Endothelial cell of umbilical vein (primary cell): ENCODE data around the gene TBPL1. TPM values are rescaled to one million over a fixed set of nuclear protein-coding genes. Genes with fewer than 3 reads are reported as not detected.

Source experiments
- BruUV-seq: library from RNA; stranded (reverse); fragments of 400-500 nt; replicated peaks from 2 replicates; lab custom pipeline; 2021; lab: Mats Ljungman, UMichigan
- CTCF ChIA-PET: fragments of 300-600, 350-600 bp; sonication (Branson Sonifier 250); formaldehyde crosslinking; loops from one replicate; lab custom pipeline; 2021; ENCODE audit warnings: antibody characterized with exemption, inconsistent platforms; lab: Charles Lee
- POLR2A ChIA-PET: fragments of 300-600, 350-600 bp; sonication (Branson Sonifier 250); formaldehyde crosslinking; loops from one replicate; lab custom pipeline; 2021; ENCODE audit warnings: antibody characterized with exemption, inconsistent platforms; lab: Charles Lee
- DNase-seq: peaks from one replicate; pipeline ENCODE4 v3.0.0-alpha.2; 2011; ENCODE audit warnings: low read depth, low spot score
- FAIRE-seq: peaks from 2 replicates; lab custom pipeline; 2011; peaks lifted over from hg19 to GRCh38; lab: Jason Lieb, UNC
- H2AFZ ChIP-seq: 2 replicates; pipeline ENCODE4 v1.6.0; 2012; ENCODE audit warnings: low read depth, low read length, control low read depth, inconsistent platforms
- H3K27ac ChIP-seq: 2 replicates; pipeline ENCODE4 v1.5.1; 2011; ENCODE audit warnings: low read depth, mild to moderate bottlenecking, control low read depth, low read length, moderate library complexity; ENCODE audit not compliant: insufficient read depth
- H3K27me3 ChIP-seq, 2 experiments: 2 replicates each; pipeline versions ENCODE4 v1.6.0 to v1.6.1; 2011; ENCODE audit warnings: low read length in 2 of 2, mixed read lengths in 1 of 2; ENCODE audit not compliant: control insufficient read depth in 2 of 2, insufficient read depth in 2 of 2
- H3K36me3 ChIP-seq, 2 experiments: 2 replicates in 1 of 2; 3 replicates in 1 of 2; pipeline ENCODE4 v1.5.1; 2011; ENCODE audit warnings: low read length in 2 of 2, mild to moderate bottlenecking in 1 of 2, moderate library complexity in 1 of 2; ENCODE audit not compliant: control insufficient read depth in 2 of 2, insufficient read depth in 2 of 2; ENCODE audit errors: extremely low read depth in 1 of 2
- H3K4me1 ChIP-seq: 3 replicates; pipeline ENCODE4 v1.5.1; 2011; ENCODE audit warnings: mild to moderate bottlenecking, low read length; ENCODE audit not compliant: control insufficient read depth, insufficient read depth; ENCODE audit errors: extremely low read depth
- H3K4me2 ChIP-seq: 2 replicates; pipeline ENCODE4 v1.6.1; 2011; ENCODE audit warnings: low read length, control low read depth, mixed read lengths; ENCODE audit not compliant: insufficient read depth
- H3K4me3 ChIP-seq, 3 experiments: fragments of 200-600 bp in 1 of 3; sonication (generic), shearing (Covaris generic) in 1 of 3; replicated peaks in 1 of 3; 2 replicates each; pipeline ENCODE4 v1.5.1; 2011 to 2016; ENCODE audit warnings: control low read depth in 3 of 3, low read length in 3 of 3, mild to moderate bottlenecking in 2 of 3, inconsistent platforms in 1 of 3, low read depth in 1 of 3, moderate library complexity in 1 of 3; ENCODE audit not compliant: insufficient read depth in 1 of 3
- H3K79me2 ChIP-seq: 2 replicates; pipeline ENCODE4 v1.6.0; 2012; ENCODE audit warnings: low read length, inconsistent platforms; ENCODE audit not compliant: control insufficient read depth, insufficient read depth
- H3K9ac ChIP-seq: replicated peaks from 2 replicates; pipeline ENCODE3; 2011; ENCODE audit warnings: low read length, control low read depth; ENCODE audit not compliant: insufficient read depth; ENCODE audit errors: extremely low read depth
- H3K9me1 ChIP-seq: replicated peaks from 3 replicates; pipeline ENCODE4 v1.6.0; 2011; ENCODE audit warnings: mild to moderate bottlenecking, low read length; ENCODE audit not compliant: control insufficient read depth, insufficient read depth; ENCODE audit errors: extremely low read depth
- H3K9me3 ChIP-seq: replicated peaks from 2 replicates; pipeline ENCODE4 v1.5.1; 2012; ENCODE audit warnings: low read length, inconsistent platforms; ENCODE audit not compliant: control insufficient read depth, insufficient read depth
- H4K20me1 ChIP-seq: replicated peaks from 2 replicates; pipeline ENCODE3; 2011; ENCODE audit warnings: mild to moderate bottlenecking, low read length; ENCODE audit not compliant: control insufficient read depth, insufficient read depth; ENCODE audit errors: extremely low read depth
- EZH2 ChIP-seq: IDR thresholded peaks from 2 replicates; pipeline ENCODE4 v1.6.1; 2012; ENCODE audit warnings: borderline replicate concordance, low read depth, mild to moderate bottlenecking, moderate library complexity, low read length, inconsistent platforms; ENCODE audit not compliant: severe bottlenecking
- FOS ChIP-seq: IDR thresholded peaks from 2 replicates; pipeline ENCODE4 v1.6.1; 2011; ENCODE audit warnings: mild to moderate bottlenecking, low read length, moderate library complexity, borderline replicate concordance; ENCODE audit not compliant: insufficient read depth
- GATA2 ChIP-seq: IDR thresholded peaks from 2 replicates; pipeline ENCODE4 v1.7.0; 2011; ENCODE audit warnings: low read depth, mild to moderate bottlenecking, moderate library complexity, mixed read lengths, low read length; ENCODE audit not compliant: insufficient read length, insufficient read depth
- JUN ChIP-seq: IDR thresholded peaks from 2 replicates; pipeline ENCODE4 v1.6.1; 2011; ENCODE audit warnings: borderline replicate concordance, low read depth; ENCODE audit not compliant: insufficient read length, insufficient read depth
- MYC ChIP-seq: IDR thresholded peaks from one replicate; pipeline ENCODE4 v1.6.1; 2011; ENCODE audit warnings: mild to moderate bottlenecking, low read depth, low read length
- POLR2A ChIP-seq: IDR thresholded peaks from 2 replicates; pipeline ENCODE4 v1.6.1; 2012; ENCODE audit warnings: low read depth, mild to moderate bottlenecking, control low read depth, low read length
- POLR2AphosphoS5 ChIP-seq: IDR thresholded peaks from 2 replicates; pipeline ENCODE4 v1.6.1; 2012; ENCODE audit warnings: low read depth, mild to moderate bottlenecking, control low read depth, low read length, moderate library complexity; ENCODE audit not compliant: insufficient read depth
- dilution Hi-C: fragments of 300-500 bp; cut with MboI; formaldehyde crosslinking; loops from one replicate; pipeline ENCODE4 v1.15.0; 2019; ENCODE audit warnings: low sequenced_read_pairs; ENCODE audit not compliant: extremely low pct_ligation_motif_present
- intact Hi-C: fragments of 100-400 bp; cut with micrococcal nuclease; formaldehyde crosslinking; loops from one replicate; pipeline ENCODE4 v1.10.0; 2022
- polyA plus RNA-seq, 4 experiments: library from polyadenylated mRNA; depleted of rRNA in 3 of 4; stranded (reverse) in 3 of 4; unstranded in 1 of 4; fragments of >200 nt; gene quantifications; 2 replicates each; pipeline versions ENCODE4 v1.2.1 to v1.2.3, GENCODE V29; 2011 to 2012; ENCODE audit warnings: missing spikeins in 1 of 4
- total RNA-seq: library from RNA; stranded (reverse); gene quantifications from 2 replicates; pipeline ENCODE4 v1.2.3, GENCODE V29; 2021
- TF ChIP-seq, protein P1 (sequence below): IDR thresholded peaks from 2 replicates; pipeline ENCODE4 v1.6.1; 2011; ENCODE audit not compliant: insufficient read depth, insufficient read length
- TF ChIP-seq, protein P2 (sequence below), 2 donors: IDR thresholded peaks; 1 replicate in 1 of 2; 2 replicates in 1 of 2; pipeline ENCODE4 v1.5.1; 2011; ENCODE audit warnings: low read length in 2 of 2, mild to moderate bottlenecking in 2 of 2, moderate library complexity in 2 of 2, control low read depth in 1 of 2, inconsistent platforms in 1 of 2, low read depth in 1 of 2; ENCODE audit not compliant: insufficient read depth in 1 of 2; ENCODE audit errors: extremely low read depth in 1 of 2

Gene TBPL1
- total and polyA plus RNA-seq, 2 donors (not counting 3 experiments of a cell fraction or from before 2014, with no cell fraction given), result 19.6 to 31.2 TPM

DNA sequence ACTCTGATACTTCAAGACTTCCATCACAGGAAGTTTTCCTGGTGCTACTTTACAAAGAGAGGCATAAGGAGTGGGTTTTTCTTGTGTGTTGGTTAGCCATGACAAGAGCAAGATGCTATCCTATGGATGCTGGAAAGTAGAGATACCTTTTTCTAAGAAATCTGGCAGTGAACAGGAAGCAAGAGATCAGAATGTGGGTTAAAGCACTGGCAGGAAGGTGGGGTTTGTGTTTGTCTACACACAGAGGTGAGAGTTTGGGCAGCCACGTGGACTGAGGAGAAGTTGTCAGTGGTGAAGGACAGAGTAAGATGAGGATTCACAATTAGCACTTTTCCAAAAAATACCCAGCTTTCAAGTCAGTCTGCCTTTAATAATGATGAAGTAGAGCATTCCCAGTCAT is 81.5 kb downstream of the TBPL1 start:
- no peaks in the 10 kb centered on the region for H4K20me1 ChIP-seq
- dilution Hi-C loops (no loop called here), intact Hi-C loops (no loop called here)
- no TSS peak for BruUV-seq
- H3K9ac ChIP-seq, result no peak overlapping the region
- ChIA-PET CTCF (no interaction called here), POLR2A (no interaction called here)
- no peak overlapping the region for H3K4me2 ChIP-seq
- H3K9me3 ChIP-seq, result no peaks in the 10 kb centered on the region
- H3K4me1 ChIP-seq, result peaks cover 7% of the 10 kb centered on the region
- TF ChIP-seq, protein P1, sequence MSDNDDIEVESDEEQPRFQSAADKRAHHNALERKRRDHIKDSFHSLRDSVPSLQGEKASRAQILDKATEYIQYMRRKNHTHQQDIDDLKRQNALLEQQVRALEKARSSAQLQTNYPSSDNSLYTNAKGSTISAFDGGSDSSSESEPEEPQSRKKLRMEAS, result no peak
- TF ChIP-seq POLR2AphosphoS5 (no peak), JUN (no peak), MYC (no peak), GATA2 (no peak), POLR2A (no peak)
- FAIRE-seq (no peak), DNase-seq (no peak)
- H3K4me3 ChIP-seq, result no peak overlapping the region
- H3K36me3 ChIP-seq, result no peaks in the 10 kb centered on the region
- no peak overlapping the region for H3K27ac ChIP-seq
- H3K9me1 ChIP-seq, result no peaks in the 10 kb centered on the region
- no peaks in the 10 kb centered on the region for H3K79me2 ChIP-seq
- H3K27me3 ChIP-seq, result peaks cover 0 to 3% of the 10 kb centered on the region in 2 experiments
- no peak overlapping the region for H2AFZ ChIP-seq

DNA sequence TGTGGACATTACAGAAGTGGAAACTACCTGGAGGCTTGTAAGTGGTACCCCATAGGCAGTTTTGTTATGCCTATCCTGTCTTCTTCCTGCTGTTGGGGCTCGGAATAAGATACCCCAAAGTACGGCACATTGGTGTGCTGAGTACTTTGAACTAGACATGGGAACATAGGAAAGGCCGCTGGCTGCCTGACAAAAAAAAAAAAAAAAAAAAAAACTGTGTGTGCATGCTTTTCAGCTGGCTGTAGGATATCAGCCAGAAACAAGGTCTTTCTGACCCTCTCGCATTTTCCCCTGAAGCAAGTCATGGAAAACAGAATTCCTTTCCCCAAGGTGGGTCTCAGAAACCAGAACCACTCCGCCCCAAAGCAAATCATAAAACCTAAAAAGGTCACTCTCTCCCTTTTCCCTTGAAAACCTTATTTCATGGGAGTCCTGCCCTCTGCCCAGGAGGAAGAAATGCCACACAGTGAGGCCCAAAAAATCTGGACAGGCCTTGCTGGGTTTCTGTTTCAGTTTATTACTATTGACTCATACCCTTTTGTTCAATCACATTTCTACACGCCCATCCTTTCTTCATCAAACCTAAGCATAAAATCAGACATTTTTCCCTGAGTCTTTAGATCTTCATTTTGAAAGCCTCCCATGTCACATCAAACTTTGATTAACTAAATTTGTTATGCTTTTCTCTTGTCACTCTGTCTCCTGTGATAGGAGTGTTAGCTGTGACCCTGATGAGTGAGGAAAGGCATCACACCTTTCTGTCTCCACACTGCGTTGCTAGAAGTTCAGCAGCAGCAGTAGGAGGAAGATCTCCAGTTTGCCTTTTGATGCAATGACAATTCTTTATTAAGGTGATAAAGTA is 82.2 kb downstream of the TBPL1 start:
- Histone ChIP-seq H3K9me1 (no peaks in the 10 kb centered on the region), H4K20me1 (no peaks in the 10 kb centered on the region), H3K79me2 (no peaks in the 10 kb centered on the region), H3K9me3 (no peaks in the 10 kb centered on the region), H3K9ac (no peak overlapping the region), H3K27ac (no peak overlapping the region), H3K4me3 (no peak overlapping the region), H3K27me3 (peaks cover 0 to 3% of the 10 kb centered on the region in 2 experiments), H3K4me1 (peaks cover 1% of the 10 kb centered on the region), H2AFZ (no peak overlapping the region), H3K4me2 (no peak overlapping the region), H3K36me3 (no peaks in the 10 kb centered on the region)
- ChIA-PET CTCF (interaction anchor here (0.6 to 1.1 kb wide), 2 partner anchors 9 to 35 kb away, joined by 3 read pairs; no protein-coding TSS in a partner anchor), POLR2A (no interaction called here)
- DNase-seq (no peak), FAIRE-seq (no peak)
- TF ChIP-seq, protein P2, sequence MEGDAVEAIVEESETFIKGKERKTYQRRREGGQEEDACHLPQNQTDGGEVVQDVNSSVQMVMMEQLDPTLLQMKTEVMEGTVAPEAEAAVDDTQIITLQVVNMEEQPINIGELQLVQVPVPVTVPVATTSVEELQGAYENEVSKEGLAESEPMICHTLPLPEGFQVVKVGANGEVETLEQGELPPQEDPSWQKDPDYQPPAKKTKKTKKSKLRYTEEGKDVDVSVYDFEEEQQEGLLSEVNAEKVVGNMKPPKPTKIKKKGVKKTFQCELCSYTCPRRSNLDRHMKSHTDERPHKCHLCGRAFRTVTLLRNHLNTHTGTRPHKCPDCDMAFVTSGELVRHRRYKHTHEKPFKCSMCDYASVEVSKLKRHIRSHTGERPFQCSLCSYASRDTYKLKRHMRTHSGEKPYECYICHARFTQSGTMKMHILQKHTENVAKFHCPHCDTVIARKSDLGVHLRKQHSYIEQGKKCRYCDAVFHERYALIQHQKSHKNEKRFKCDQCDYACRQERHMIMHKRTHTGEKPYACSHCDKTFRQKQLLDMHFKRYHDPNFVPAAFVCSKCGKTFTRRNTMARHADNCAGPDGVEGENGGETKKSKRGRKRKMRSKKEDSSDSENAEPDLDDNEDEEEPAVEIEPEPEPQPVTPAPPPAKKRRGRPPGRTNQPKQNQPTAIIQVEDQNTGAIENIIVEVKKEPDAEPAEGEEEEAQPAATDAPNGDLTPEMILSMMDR (IDR thresholded peaks at IDR 0.05; ENCODE audit: extremely low read depth in 1 of 2, insufficient read depth in 1 of 2, low read depth in 1 of 2, low read length in 2 of 2), result no peak
- TF ChIP-seq GATA2 (no peak), POLR2AphosphoS5 (no peak), FOS (no peak), POLR2A (no peak), JUN (no peak), EZH2 (no peak), MYC (no peak)
- TF ChIP-seq, protein P1, result no peak
- no TSS peak for BruUV-seq
- dilution Hi-C loops (no loop called here), intact Hi-C loops (no loop called here)
